Smooth muscle cell (in vitro differentiated cells): Measurements from ENCODE around the gene CYP1B1. TPM values are rescaled to one million over a fixed set of nuclear protein-coding genes. Genes with fewer than 3 reads are reported as not detected.
A peak's percentile ranks its signal among the peaks of the same experiment; 100 is the strongest.

Source experiments
- DNase-seq: peaks from one replicate; lab custom pipeline; 2025; ENCODE audit not compliant: unreplicated experiment; lab: John Stamatoyannopoulos, UW
- H2AFZ ChIP-seq: fragments of 200-600 bp; sonication (generic); 2 replicates; pipeline ENCODE4 v1.6.0; 2016; ENCODE audit warnings: antibody characterized with exemption, low read depth, mild to moderate bottlenecking
- H3F3A ChIP-seq: fragments of 200-600 bp; sonication (generic); 2 replicates; pipeline ENCODE4 v1.6.0; 2017; ENCODE audit warnings: antibody characterized with exemption, low read depth
- H3K27ac ChIP-seq: fragments of 200-600 bp; sonication (generic); 2 replicates; pipeline ENCODE4 v1.5.1; 2016; ENCODE audit warnings: low read depth, mild to moderate bottlenecking
- H3K27me3 ChIP-seq: fragments of 200-600 bp; sonication (generic); 2 replicates; pipeline ENCODE4 v1.6.1; 2016; ENCODE audit warnings: low read depth, mild to moderate bottlenecking
- H3K36me3 ChIP-seq: fragments of 200-600 bp; sonication (generic); 2 replicates; pipeline ENCODE4 v1.5.1; 2016; ENCODE audit warnings: low read depth
- H3K4me1 ChIP-seq: fragments of 200-600 bp; sonication (generic); 2 replicates; pipeline ENCODE4 v1.5.1; 2016; ENCODE audit warnings: low read depth
- H3K4me2 ChIP-seq: fragments of 200-600 bp; sonication (generic); 2 replicates; pipeline ENCODE4 v1.6.0; 2016; ENCODE audit warnings: mild to moderate bottlenecking
- H3K4me3 ChIP-seq: fragments of 200-600 bp; sonication (generic); 2 replicates; pipeline ENCODE4 v1.5.1; 2016; ENCODE audit warnings: mild to moderate bottlenecking
- H3K79me2 ChIP-seq: fragments of 200-600 bp; sonication (generic); 2 replicates; pipeline ENCODE4 v1.6.0; 2016; ENCODE audit warnings: low read depth, mild to moderate bottlenecking
- H3K9ac ChIP-seq: fragments of 200-600 bp; sonication (generic); 2 replicates; pipeline ENCODE4 v1.6.0; 2016; ENCODE audit warnings: low read depth
- H3K9me3 ChIP-seq: fragments of 200-600 bp; sonication (generic); replicated peaks from 2 replicates; pipeline ENCODE4 v1.5.1; 2016; ENCODE audit warnings: low read depth
- H4K20me1 ChIP-seq: fragments of 200-600 bp; sonication (generic); 2 replicates; pipeline ENCODE4 v1.6.0; 2016; ENCODE audit warnings: low read depth
- CTCF ChIP-seq: fragments of 200-600 bp; sonication (generic); IDR thresholded peaks from 2 replicates; pipeline ENCODE4 v1.5.1; 2017; ENCODE audit warnings: borderline replicate concordance, mild to moderate bottlenecking, antibody characterized with exemption; ENCODE audit not compliant: insufficient read depth, poor library complexity, severe bottlenecking
- WGBS: methylation state at CpG from one replicate; pipeline ENCODE4 v1.1.7; 2016; ENCODE audit warnings: low lambda C conversion rate; 5-methylcytosine and 5-hydroxymethylcytosine counted together
- polyA plus RNA-seq: library from polyadenylated mRNA; unstranded; fragments of >200 nt; fragmentation: Nextera tagmentation; extraction: Ambion mirVana; gene quantifications from 2 replicates; pipeline ENCODE4 v1.2.1, GENCODE V29; 2016
- total RNA-seq: library from RNA; depleted of rRNA; stranded (reverse); fragments of >200 nt; gene quantifications from 2 replicates; pipeline ENCODE4 v1.2.3, GENCODE V29; 2014

CYP1B1 gene
- total RNA-seq (23.2 and 42.6 TPM in 2 replicates), polyA plus RNA-seq (29.6 and 47.7 TPM in 2 replicates)

GRCh38 chr2:38075507-38076151, at the start of gene CYP1B1:
TSS of gene CYP1B1 (minus strand) at chr2:38076151. CDS start at chr2:38075388, 763 bp downstream.
- WGBS: 5% methylated on average over 46 of the region's 46 CpGs
- DNase-seq: no peak
- H4K20me1 ChIP-seq: no peaks in the 10 kb centered on the region

GRCh38 chr2:38125007-38125406, 49.1 kb upstream of the CYP1B1 start:
- H3K4me1 ChIP-seq: no peaks in the 10 kb centered on the region
- H3K27ac ChIP-seq: no peak overlapping the region
- no peaks in the 10 kb centered on the region for H3K36me3 ChIP-seq
- no peaks in the 10 kb centered on the region for H3K27me3 ChIP-seq
- H3K9me3 ChIP-seq: no peaks in the 10 kb centered on the region
- H4K20me1 ChIP-seq: no peaks in the 10 kb centered on the region
- no peaks in the 10 kb centered on the region for H3K79me2 ChIP-seq
- no peak overlapping the region for H3K4me3 ChIP-seq
- TF ChIP-seq CTCF: no peak
- peaks cover 5% of the 10 kb centered on the region for H3F3A ChIP-seq
- DNase-seq: no peak
- no peak overlapping the region for H3K4me2 ChIP-seq
- no peak overlapping the region for H3K9ac ChIP-seq
- 94% methylated on average over 5 of the region's 5 CpGs for WGBS
- H2AFZ ChIP-seq: no peak overlapping the region

More at GRCh38 chr2:38075507-38076151, at the start of gene CYP1B1:
- peaks cover 12% of the 10 kb centered on the region for H3K4me1 ChIP-seq
- peaks cover 9% of the 10 kb centered on the region for H3K79me2 ChIP-seq
- no peaks in the 10 kb centered on the region for H3K36me3 ChIP-seq
- peak within 1 kb of the TSS; percentile 91 for H3K27ac ChIP-seq
- peak within 1 kb of the TSS; percentile 6 for H2AFZ ChIP-seq
- TF ChIP-seq CTCF: no peak
- peaks cover 10% of the 10 kb centered on the region for H3F3A ChIP-seq
- peak within 1 kb of the TSS; percentile 84 for H3K4me2 ChIP-seq
- peaks cover 38% of the 10 kb centered on the region for H3K27me3 ChIP-seq
- H3K4me3 ChIP-seq: peak within 1 kb of the TSS; percentile 53
- peak within 1 kb of the TSS; percentile 86 for H3K9ac ChIP-seq
- H3K9me3 ChIP-seq: no peaks in the 10 kb centered on the region

- H3K9me3 ChIP-seq: no peaks in the 10 kb centered on the region
- TF ChIP-seq CTCF: no peak
- H3K27ac ChIP-seq: no peak overlapping the region
- H3K79me2 ChIP-seq: no peaks in the 10 kb centered on the region
- H3K36me3 ChIP-seq: no peaks in the 10 kb centered on the region
- no peak for DNase-seq
- no peak overlapping the region for H3K4me3 ChIP-seq
- H2AFZ ChIP-seq: no peak overlapping the region
- WGBS: 76% methylated on average over 1 of the region's 1 CpG
- no peak overlapping the region for H3K9ac ChIP-seq
- no peaks in the 10 kb centered on the region for H3K27me3 ChIP-seq
- no peaks in the 10 kb centered on the region for H3K4me1 ChIP-seq
- no peaks in the 10 kb centered on the region for H3F3A ChIP-seq
- H4K20me1 ChIP-seq: no peaks in the 10 kb centered on the region
- H3K4me2 ChIP-seq: no peak overlapping the region
These were observed 48.0 kb upstream of the CYP1B1 start for GRCh38 chr2:38123911-38124310.

GRCh38 chr2:38122344-38122743, 46.4 kb upstream of the CYP1B1 start:
- H3K27me3 ChIP-seq: no peaks in the 10 kb centered on the region
- no peak overlapping the region for H3K27ac ChIP-seq
- H3K36me3 ChIP-seq: no peaks in the 10 kb centered on the region
- TF ChIP-seq CTCF: no peak
- no peaks in the 10 kb centered on the region for H3K4me1 ChIP-seq
- peak overlapping the region; percentile 74 for H2AFZ ChIP-seq
- no peaks in the 10 kb centered on the region for H3K79me2 ChIP-seq
- no peak overlapping the region for H3K4me2 ChIP-seq
- WGBS: 52% methylated on average over 7 of the region's 7 CpGs
- no peaks in the 10 kb centered on the region for H3K9me3 ChIP-seq
- H3K9ac ChIP-seq: no peak overlapping the region
- DNase-seq: no peak
- H3F3A ChIP-seq: no peaks in the 10 kb centered on the region
- H4K20me1 ChIP-seq: no peaks in the 10 kb centered on the region
- H3K4me3 ChIP-seq: no peak overlapping the region
